HG03575 (cell line): ENCODE measurements around the gene BGN.

ENCODE experiments used
- ATAC-seq: cut with Tn5 transposase; IDR thresholded peaks from one replicate; pipeline ENCODE4 v1.9.1; 2021; ENCODE audit not compliant: unreplicated experiment, insufficient number of reproducible peaks, low FRiP score; ENCODE audit errors: extremely low read depth

Gene BGN

DNA sequence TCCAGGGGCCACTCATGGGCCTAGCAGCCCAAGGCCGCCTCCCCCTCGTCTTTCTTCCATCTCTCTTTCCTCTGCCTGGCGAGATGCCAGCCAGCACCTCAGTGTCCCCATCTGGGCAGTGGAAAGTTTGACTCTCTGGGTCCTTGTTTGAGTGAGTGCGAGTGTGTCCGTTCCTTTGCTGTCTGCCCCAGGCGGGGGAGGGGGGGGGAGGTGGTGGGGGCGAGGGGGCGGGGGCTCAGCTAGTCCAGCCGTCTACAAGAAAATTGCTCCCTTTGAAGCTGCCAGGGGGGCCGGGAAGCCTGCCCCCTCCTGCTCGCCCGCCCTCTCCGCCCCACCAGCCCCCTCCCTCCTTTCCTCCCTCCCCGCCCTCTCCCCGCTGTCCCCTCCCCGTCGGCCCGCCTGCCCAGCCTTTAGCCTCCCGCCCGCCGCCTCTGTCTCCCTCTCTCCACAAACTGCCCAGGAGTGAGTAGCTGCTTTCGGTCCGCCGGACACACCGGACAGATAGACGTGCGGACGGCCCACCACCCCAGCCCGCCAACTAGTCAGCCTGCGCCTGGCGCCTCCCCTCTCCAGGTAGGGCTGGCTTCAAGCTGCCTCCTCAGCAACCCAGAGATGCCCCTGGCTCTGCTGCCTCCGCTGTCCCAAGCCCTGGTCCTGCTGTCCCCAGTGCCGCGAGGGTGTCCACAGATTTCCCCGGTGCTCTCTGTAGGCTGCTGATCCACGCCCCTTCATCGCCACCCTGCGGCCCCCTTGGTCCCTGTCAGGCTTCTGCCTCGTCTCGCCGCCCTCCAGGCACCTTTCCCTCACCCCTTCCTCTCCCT lies at the start of gene BGN:
TSS of gene BGN (plus strand) at position 440 of the 821 bp plus-strand sequence. CDS start 9,652 bp downstream, outside the sequence.
- no peak for ATAC-seq

DNA sequence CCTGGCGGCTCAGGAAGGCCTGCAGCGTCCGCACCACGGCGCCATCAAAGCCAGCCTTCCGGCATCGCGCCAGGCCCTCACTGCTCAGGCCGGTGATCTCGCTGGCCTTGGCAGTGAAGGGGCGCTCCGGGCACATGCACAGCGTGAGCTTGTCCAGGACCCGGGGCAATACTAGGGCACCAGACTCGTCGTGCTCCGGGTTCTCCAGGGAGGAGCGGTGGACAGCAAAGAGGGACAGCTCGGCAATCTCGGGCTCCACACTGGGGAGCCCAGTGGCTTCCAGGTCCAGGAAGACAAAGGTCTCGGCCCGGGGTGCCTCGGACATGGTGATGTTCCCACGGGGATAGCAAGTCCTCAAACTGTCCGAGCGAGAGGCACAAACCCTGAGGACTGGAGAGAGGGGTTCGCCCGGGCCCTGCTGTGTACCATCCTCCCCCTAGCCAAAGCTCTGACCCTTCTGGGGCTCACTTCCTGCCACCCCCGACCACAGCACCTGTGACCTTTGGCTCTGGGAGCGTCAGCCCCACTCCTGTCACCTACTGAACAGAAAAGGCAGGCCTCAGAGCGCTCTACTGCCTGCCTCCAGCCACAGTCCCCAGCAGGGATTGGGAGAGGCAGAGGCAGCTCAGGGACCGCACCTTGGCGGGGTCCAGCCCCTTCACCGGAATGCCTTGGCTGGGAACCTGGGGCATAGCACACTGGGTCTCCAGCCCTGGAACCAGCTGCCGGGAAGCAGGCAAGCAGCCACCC lies 49.5 kb upstream of the BGN start:
- ATAC-seq: no peak

DNA sequence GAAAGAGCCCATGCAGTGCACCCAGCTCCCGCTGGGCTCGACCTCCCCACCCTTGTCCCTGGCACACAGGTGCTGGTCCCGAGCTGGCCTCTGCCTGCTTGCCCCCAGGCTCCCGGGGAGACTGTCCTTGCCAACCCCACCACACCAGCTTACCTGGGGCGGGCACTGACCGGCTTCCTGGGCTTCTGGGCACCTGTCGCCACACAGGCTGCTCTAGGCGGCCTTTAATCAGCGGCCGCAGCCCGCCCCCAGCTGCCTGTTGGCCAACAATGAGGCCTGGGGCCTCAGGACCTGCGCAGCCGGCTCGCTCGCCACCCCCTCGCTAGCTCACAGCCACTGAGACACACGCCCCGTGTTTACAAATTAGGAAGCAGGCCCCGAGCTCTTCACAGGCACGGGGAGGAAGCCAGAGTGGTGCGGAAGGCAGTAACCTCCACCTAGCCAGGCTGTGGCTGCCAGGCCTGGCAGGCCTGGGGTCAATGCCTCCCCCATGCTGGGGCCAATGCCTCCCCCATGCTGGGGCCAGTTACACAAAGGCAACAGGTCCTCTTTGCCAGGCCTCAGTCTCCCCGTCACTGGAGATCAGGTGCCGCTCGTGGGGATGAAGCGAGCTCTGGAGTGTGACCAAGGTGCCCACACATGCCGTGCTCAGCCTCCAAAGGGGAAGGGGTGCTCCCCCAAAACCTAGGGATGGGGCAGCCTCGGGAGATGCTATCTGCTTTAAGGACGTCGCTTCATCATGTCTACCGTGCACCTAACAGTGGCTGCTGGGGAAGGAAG lies 48.7 kb upstream of the BGN start, which contains the start of gene TREX2:
TSS of gene TREX2 (minus strand) at position 201 of the 780 bp plus-strand sequence. CDS start 626 bp downstream, outside the sequence.
- ATAC-seq: no peak

DNA sequence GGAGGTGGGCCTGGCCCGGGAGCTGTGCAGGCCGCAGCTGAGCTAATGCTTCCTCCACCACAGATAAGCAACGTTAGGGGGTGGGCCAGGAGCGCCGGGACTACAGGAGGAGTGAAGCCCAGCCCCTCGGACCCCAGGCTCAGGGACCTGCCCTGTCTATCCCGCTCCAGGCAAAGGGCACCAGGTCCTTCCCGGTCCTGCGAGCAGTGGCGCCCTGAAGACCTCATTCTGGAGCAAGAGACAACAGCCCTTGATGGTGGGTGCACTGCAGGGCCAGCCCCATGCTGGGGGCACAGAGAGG lies 48.2 kb upstream of the BGN start:
- ATAC-seq: no peak

DNA sequence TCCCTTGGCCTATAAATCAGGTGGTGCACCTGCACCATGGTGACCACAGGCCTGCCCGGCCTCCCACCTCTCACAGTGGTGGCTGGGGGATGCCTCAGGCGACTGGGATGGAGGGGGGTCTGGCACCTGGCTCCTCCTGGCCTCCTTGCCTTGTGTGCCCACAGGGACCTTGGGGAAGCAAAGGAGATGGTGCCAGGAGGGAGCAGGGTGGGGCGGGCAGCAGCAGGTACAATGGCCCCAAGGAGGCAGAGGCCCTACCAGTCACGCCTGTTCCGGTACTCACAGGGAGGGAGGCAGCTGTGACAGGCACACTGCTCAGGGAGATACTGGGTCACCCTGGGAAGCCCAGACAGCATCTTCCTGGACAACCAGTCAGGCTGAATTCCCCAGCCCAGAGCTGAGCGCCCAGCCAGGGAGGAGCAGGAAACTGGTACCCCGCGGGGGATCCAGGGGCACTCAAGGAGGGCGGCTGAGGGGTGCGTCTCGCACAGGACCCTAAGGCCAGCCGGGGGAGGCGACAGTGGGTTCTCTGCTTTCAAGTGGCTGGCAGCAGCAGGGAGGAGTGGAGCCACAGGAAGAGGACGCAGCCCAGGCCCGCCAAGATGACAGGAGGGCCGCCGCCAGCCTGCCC lies 47.7 kb upstream of the BGN start:
- ATAC-seq: no peak

DNA sequence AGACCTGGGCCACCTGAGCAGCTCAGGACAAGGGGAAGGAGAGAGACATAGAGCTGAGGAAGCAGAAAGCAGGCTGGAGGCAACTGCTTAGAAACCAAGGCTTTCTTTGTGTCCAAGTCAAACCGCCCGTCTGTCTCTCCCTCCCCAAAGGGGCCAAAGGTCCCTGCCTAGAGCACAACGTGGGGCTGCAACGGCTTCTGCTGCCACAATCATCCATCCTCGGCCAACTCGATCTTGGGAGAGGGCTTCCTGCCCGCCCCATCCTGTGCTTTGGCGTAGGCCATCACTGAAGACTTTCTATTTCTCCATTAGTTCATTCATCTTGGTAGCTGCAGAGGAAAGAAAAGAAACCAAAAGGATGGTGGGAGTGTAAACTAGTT lies 47.2 kb upstream of the BGN start:
- ATAC-seq: no peak

DNA sequence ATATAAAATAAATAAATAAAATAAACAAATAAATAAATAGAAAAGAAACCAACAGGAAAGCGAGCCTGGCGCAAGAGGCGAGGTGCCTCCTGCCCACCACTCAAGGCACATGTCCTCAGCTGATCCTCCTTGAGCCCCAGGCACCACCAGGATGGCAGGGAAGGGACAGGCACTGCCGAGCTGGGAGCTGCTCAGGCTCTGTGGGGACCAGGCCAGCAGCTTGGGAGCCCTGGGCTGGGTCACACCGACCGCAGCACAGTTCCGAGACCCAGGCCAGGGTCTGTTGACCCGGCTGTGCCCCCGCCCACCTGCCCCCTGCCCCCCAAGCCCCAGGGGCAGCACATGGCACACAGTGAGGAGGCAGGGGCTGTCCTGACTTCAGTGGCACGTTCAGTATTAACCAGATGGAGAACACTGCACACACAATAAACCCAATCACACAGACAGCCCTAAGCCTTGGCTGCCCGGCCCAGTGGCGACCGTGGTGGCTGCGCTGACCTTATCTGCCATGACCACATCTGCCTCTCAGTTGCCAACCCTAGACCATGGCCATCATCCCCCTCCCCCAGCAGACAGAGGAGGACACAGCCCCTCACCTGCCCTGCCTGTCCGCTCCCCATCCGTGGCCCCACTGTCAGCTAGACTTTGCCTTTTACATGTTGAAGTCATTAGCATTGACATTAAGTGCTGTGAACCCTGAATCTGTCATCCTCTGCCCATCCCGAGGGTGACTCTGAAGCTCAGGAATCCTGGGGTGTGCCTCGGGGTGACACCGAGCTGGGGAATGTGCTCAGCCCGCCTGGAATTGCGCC lies 46.0 kb upstream of the BGN start:
- no peak for ATAC-seq

DNA sequence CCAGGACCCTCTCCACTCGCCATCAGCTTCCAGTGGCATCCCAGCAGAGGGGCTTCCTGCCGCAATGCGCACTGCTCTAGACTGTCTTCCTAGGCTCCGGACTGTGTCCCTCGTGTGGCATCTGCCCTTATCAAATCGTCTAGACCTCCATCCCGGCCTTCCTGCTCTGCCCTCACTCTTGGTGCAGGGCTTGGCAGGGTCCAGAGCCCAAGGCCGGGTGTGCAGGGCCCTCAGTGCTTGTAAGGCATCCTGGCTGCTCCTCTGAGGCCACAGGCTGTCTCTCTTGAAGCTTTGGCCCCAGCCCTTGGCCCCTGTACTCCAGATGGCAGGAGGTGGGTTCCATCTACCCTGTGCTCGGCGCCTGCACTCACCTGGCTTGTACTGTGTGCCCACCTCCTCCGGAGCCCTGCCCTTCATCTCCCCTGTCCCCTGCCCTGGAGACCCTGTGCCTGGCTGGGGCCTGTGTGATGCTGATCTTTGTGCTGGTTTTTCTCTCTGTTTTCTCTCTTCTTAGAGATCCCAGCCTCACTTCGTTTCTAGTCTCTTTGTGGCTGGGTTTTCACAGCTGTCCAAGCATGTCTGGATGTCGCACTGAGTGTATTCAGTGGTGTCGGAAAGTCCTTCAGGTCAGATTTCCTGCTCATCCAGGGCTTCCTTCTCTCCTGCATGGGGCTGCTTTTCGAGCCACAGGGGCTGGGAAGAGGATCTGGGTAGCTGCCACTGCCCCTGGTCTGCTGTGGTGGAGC lies 45.2 kb upstream of the BGN start:
- no peak for ATAC-seq

DNA sequence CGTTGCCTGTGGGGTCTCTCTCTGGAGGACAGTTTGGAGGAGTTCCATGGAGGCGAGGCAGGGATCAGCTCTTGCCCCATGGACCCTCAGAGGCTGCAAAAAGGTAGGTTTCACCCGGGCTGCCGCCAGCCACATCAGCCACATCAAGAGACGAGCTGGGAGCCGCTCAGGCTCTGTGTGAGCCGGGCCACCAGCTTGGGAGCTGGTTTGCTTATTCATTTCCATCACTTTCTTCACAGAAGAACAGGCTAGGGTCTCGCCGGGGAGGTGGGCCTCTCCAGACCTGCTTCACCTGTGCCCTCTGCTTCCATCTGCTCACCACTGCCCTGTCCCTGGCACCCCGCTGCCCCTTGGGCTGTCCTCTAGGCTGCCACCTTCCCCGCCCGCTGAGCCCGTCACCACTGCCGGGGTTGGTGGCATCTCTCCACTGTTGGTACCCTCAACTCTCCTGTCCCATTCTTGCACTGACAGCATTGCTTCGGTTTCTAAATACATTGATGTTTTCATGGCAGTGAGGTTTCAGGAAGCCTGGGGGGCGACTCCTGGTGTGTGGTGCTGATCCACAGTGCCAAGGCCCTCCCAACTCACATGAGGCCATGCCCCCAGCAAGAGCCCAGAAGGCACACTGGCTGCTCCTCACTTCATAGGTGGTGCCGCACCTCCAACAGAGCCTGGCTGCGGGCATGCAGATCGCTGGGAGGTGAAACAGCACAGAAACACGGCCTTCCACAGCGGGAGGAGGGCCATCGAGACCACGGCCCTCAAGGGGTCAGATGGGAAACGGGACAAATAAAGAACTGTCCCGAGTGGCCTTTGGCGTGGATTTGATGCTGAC lies 44.4 kb upstream of the BGN start:
- ATAC-seq: no peak

DNA sequence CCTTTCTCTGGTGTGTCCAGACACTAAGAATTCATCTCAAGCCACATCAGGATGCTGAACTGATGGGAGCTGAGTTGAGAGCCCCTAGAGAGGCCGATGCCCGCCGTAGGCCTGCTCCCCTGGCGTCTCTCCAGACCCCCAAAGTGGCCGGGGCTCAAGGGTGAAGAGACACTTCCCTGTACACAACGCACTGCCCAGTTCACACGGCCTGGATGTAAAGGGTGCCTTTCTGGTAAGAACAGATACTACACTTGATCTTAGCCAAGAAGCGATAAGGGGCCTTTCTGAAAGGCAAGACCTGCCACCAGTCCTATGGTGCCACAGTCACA lies 43.9 kb upstream of the BGN start:
- ATAC-seq: no peak

DNA sequence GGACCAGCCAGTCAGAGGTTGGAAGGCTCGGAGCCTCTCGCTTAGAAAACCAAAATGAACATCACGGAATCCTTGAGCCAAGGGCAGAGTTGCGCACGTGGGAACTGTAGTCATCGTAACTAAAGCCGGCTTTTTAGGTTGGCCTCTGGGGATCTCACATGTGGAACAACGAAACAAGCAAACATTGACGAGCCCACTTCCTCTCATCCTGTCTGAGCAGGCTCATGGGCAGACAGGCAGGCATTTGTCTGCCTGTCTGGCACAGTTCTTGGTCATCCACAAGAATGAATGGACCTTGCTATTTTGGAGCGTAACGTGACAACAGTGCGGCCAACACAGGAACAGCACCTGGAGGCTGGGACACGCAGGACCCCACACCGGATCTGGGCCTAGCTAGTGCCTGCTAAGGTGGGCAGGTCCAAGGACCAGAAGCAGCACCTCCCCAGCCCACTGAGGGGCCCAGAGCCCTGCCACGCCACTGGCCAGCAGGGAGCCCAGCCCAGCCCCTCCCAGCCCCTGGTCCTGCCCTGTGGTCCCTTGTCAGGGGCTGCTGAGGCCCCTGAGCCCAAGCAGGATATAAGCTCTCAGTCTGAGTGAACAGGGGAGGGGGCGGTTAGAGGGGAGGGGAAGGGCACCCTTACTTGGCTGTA lies 39.8 kb upstream of the BGN start:
- ATAC-seq: no peak

DNA sequence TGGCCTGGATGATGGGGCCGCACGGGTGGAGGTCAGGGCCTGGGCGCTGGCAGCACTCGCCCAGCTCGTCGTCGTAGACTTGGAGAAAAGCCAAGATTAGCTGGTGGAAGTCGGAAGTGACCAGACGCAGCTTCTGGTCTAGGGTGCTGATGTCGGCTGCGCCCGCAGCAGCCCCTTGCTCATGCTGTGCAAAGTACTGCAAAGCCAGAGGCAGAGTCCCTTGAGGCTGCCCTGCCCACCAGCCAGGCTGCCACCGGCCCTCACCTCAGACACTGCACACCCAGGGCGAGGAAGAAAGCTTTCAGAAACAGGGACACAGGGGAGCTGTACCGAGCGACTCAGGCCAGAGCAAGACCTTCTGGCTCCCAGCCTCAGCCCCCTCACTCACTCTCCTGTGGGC lies 39.2 kb upstream of the BGN start:
- ATAC-seq: no peak

DNA sequence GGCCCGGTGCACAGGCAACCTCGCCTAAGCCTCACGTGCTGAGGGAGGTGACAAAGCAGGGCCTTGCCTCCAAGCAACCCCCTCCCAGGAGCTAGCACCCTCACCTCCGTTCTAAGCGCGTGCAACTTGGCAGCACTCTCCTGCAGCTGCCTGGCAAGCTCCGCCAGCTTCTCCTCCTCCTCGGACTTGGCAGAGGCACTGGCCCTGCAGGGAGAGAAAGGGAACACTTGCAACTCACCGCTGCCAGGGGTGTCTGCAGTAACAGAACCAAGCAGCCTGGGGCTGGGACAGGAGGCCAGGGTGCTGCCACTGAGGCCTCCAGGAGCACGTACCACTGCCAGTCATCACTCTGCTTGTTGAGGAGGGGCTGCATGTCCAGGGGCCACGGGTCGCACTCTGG lies 38.6 kb upstream of the BGN start:
- ATAC-seq: no peak

DNA sequence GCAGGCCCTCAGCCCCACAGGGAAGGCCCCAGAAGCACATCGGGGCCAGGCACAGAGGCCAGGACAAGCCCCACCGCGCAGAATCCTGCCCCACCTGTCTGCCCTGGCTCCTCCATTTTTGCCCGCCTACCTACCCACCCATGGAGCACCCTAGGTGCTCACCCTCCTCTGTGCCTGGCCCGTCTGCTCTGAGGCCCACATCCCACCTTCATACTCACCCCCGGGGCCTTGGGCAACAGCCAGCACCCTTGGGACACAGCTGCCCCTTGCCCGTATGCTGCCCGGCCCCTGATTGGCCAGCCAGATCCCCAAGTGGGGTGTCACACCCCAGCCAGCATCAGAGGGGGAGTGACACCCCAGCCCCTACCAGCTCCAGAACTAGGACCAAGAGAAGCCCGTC lies 38.1 kb upstream of the BGN start:
- ATAC-seq: no peak

DNA sequence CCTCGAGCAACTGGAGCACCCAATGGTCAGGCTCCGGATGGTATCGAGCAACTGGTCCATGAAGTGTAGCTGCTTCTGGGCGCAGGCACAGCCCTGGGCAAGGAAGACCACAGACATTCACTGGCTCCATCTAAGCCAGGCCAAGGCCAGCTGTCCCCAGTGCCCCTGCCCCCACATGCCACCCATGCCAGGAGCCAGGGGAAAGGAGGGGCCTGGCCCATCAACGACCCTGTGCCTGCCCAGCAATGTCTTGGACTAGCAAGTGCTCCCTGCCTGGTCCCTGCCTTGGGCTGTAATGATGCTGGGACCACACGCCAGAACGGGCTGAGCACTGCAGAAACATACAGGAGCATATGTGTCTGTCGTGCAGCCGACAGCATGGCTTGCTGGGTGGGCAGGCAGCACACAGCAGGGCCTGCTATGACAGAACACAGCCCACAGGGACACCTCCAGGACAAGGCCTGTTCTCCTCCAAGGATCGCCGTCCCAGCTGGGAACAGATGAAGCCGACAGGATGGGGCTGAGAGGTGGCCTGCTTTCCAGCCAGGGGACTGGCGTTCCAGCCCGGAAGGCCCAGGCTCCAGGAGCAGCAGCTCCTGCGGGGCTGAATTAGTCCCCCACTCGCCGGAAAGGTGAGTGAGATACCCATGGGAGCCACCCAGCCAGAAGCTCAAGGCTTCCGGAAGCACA lies 37.5 kb upstream of the BGN start:
- no peak for ATAC-seq

DNA sequence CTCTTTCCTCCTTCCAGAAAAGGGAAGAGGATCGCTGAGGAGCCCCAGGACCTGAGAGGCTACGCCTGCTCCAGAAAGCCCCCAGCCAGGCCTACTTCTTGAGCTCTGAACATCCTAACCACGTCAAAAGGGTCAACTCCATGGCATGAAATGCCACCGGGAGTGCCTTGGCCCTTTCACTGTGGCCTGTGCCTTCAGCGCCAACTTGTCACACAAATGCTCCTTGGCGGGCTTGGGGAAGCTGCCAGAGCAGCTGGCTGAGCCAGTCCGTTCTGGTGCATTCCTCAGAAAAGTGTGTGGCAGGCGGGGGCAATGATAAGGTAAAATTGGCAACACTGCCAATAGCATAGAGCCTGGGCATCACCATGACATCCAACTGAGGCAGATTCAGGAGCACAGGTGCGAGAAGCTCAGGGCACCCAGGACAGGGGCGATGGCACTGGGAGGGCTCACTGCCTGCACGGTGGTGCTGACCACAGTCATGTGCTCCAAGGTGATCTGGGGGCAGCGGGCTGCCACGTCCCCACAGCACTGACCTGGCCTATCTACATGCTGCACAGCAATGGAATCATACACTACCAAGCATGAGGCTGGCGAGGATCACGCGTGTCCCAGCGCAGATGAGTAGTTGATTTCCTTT lies 36.8 kb upstream of the BGN start:
- ATAC-seq: no peak
